Neuron (in vitro differentiated cells): ENCODE results near the gene RPL18.

Source experiments
- H2AFZ ChIP-seq: one replicate; pipeline ENCODE4 v1.6.1; 2013; ENCODE audit warnings: low read depth, mild to moderate bottlenecking, inconsistent platforms, low read length, moderate library complexity
- H3K27me3 ChIP-seq: one replicate; pipeline ENCODE4 v1.6.1; 2013; ENCODE audit warnings: low read length; ENCODE audit not compliant: insufficient read depth
- H3K36me3 ChIP-seq: one replicate; pipeline ENCODE4 v1.6.1; 2013; ENCODE audit warnings: low read length; ENCODE audit not compliant: insufficient read depth
- H3K4me1 ChIP-seq: one replicate; pipeline ENCODE4 v1.6.1; 2013; ENCODE audit warnings: low read length; ENCODE audit not compliant: insufficient read depth
- H3K4me3 ChIP-seq: 2 replicates; pipeline ENCODE4 v1.5.1; 2013; ENCODE audit warnings: mild to moderate bottlenecking, low read length, moderate library complexity
- H3K9me3 ChIP-seq: one replicate; pipeline ENCODE4 v1.6.1; 2013; ENCODE audit warnings: low read length

The RPL18 gene

GRCh38 chr19:48631225-48631624 is 12.2 kb upstream of the RPL18 start:
- Histone ChIP-seq H2AFZ (no peak overlapping the region), H3K9me3 (no peaks in the 10 kb centered on the region), H3K27me3 (no peaks in the 10 kb centered on the region), H3K4me1 (peaks cover 58% of the 10 kb centered on the region), H3K36me3 (peaks cover 17% of the 10 kb centered on the region), H3K4me3 (no peak overlapping the region)

GRCh38 chr19:48630296-48631063 is 11.5 kb upstream of the RPL18 start:
- H3K4me3 ChIP-seq, result no peak overlapping the region
- peaks cover 54% of the 10 kb centered on the region for H3K4me1 ChIP-seq
- H3K9me3 ChIP-seq, result no peaks in the 10 kb centered on the region
- no peaks in the 10 kb centered on the region for H3K27me3 ChIP-seq
- H2AFZ ChIP-seq, result no peak overlapping the region
- H3K36me3 ChIP-seq, result peaks cover 19% of the 10 kb centered on the region

GRCh38 chr19:48629599-48630295 is 10.8 kb upstream of the RPL18 start:
- Histone ChIP-seq H3K36me3 (peaks cover 19% of the 10 kb centered on the region), H3K27me3 (no peaks in the 10 kb centered on the region), H2AFZ (no peak overlapping the region), H3K9me3 (no peaks in the 10 kb centered on the region), H3K4me1 (peaks cover 56% of the 10 kb centered on the region), H3K4me3 (no peak overlapping the region)

GRCh38 chr19:48629297-48629598 is 10.3 kb upstream of the RPL18 start:
- peaks cover 56% of the 10 kb centered on the region for H3K4me1 ChIP-seq
- H3K4me3 ChIP-seq, result no peak overlapping the region
- no peaks in the 10 kb centered on the region for H3K9me3 ChIP-seq
- H3K27me3 ChIP-seq, result no peaks in the 10 kb centered on the region
- no peak overlapping the region for H2AFZ ChIP-seq
- peaks cover 19% of the 10 kb centered on the region for H3K36me3 ChIP-seq

GRCh38 chr19:48628486-48629296 is 9.7 kb upstream of the RPL18 start:
- Histone ChIP-seq H3K4me1 (peaks cover 52% of the 10 kb centered on the region), H3K36me3 (peaks cover 19% of the 10 kb centered on the region), H3K4me3 (no peak overlapping the region), H2AFZ (no peak overlapping the region), H3K27me3 (no peaks in the 10 kb centered on the region), H3K9me3 (no peaks in the 10 kb centered on the region)

GRCh38 chr19:48627865-48628314 is 8.9 kb upstream of the RPL18 start:
- Histone ChIP-seq H3K4me3 (no peak overlapping the region), H3K27me3 (no peaks in the 10 kb centered on the region), H3K36me3 (peaks cover 19% of the 10 kb centered on the region), H2AFZ (no peak overlapping the region), H3K4me1 (peaks cover 52% of the 10 kb centered on the region), H3K9me3 (no peaks in the 10 kb centered on the region)

GRCh38 chr19:48627201-48627864 is 8.4 kb upstream of the RPL18 start:
- H3K27me3 ChIP-seq, result no peaks in the 10 kb centered on the region
- no peaks in the 10 kb centered on the region for H3K9me3 ChIP-seq
- peaks cover 19% of the 10 kb centered on the region for H3K36me3 ChIP-seq
- H2AFZ ChIP-seq, result no peak overlapping the region
- H3K4me1 ChIP-seq, result peaks cover 52% of the 10 kb centered on the region
- H3K4me3 ChIP-seq, result no peak overlapping the region

GRCh38 chr19:48625891-48626327 is 6.9 kb upstream of the RPL18 start:
- Histone ChIP-seq H3K4me3 (no peak overlapping the region), H3K27me3 (no peaks in the 10 kb centered on the region), H3K36me3 (peaks cover 19% of the 10 kb centered on the region), H2AFZ (no peak overlapping the region), H3K9me3 (no peaks in the 10 kb centered on the region), H3K4me1 (peaks cover 40% of the 10 kb centered on the region)

GRCh38 chr19:48624791-48625723 is 6.1 kb upstream of the RPL18 start:
- Histone ChIP-seq H3K36me3 (peaks cover 16% of the 10 kb centered on the region), H3K4me3 (peak overlapping the region; percentile 63)

GRCh38 chr19:48624067-48624594 is 5.2 kb upstream of the RPL18 start:
- Histone ChIP-seq H2AFZ (no peak overlapping the region), H3K4me3 (peak overlapping the region; percentile 63), H3K9me3 (no peaks in the 10 kb centered on the region), H3K4me1 (peaks cover 28% of the 10 kb centered on the region), H3K36me3 (peaks cover 8% of the 10 kb centered on the region), H3K27me3 (no peaks in the 10 kb centered on the region)

More at GRCh38 chr19:48624791-48625723, 6.1 kb upstream of the RPL18 start:
- peaks cover 31% of the 10 kb centered on the region for H3K4me1 ChIP-seq
- H3K27me3 ChIP-seq, result no peaks in the 10 kb centered on the region
- no peak overlapping the region for H2AFZ ChIP-seq
- no peaks in the 10 kb centered on the region for H3K9me3 ChIP-seq

- peak overlapping the region; percentile 56 for H3K4me3 ChIP-seq
- H3K27me3 ChIP-seq, result no peaks in the 10 kb centered on the region
- peaks cover 28% of the 10 kb centered on the region for H3K4me1 ChIP-seq
- no peak overlapping the region for H2AFZ ChIP-seq
- no peaks in the 10 kb centered on the region for H3K9me3 ChIP-seq
- H3K36me3 ChIP-seq, result peaks cover 8% of the 10 kb centered on the region
Measured at GRCh38 chr19:48623556-48624066, 4.6 kb upstream of the RPL18 start.
